ENCODE data around the gene SST.

Gene SST

GRCh38 chr3:187669675-187670504 is at the start of gene SST:
SST (minus strand) TSS chr3:187670394; CDS start chr3:187670291, 103 bp downstream.
- DNase-seq = peak in 1 of 14 donors; percentile 6

- DNase-seq = peak in 9 of 14 donors; percentile 30 to 78 (median 50)
Measured at GRCh38 chr3:187719628-187720336, 49.6 kb upstream of the SST start.

GRCh38 chr3:187718802-187719201 is 48.6 kb upstream of the SST start:
- DNase-seq = no peak

- no peak for DNase-seq
Measured at GRCh38 chr3:187717572-187717971, 47.4 kb upstream of the SST start.

- DNase-seq = peak in 10 of 14 donors; percentile 23 to 59 (median 40)
Measured at GRCh38 chr3:187714404-187714979, 44.3 kb upstream of the SST start.

- DNase-seq = no peak
Measured at GRCh38 chr3:187713504-187713903, 43.3 kb upstream of the SST start.

GRCh38 chr3:187709155-187709554 is 39.0 kb upstream of the SST start:
- DNase-seq = no peak

- no peak for DNase-seq
Measured at GRCh38 chr3:187708696-187709095, 38.5 kb upstream of the SST start.

- peak in 2 of 14 donors; percentile 8 to 14 for DNase-seq
Measured at GRCh38 chr3:187706971-187707370, 36.8 kb upstream of the SST start.

GRCh38 chr3:187705164-187705563 is 35.0 kb upstream of the SST start:
- DNase-seq = no peak

GRCh38 chr3:187702507-187703033 is 32.4 kb upstream of the SST start, which contains the start of gene RTP2:
RTP2 (minus strand) TSS chr3:187702557; CDS start chr3:187702128, 429 bp downstream.
- no peak for DNase-seq

- DNase-seq = no peak
Measured at GRCh38 chr3:187700249-187700648, 30.1 kb upstream of the SST start.

- DNase-seq = no peak
Measured at GRCh38 chr3:187698499-187699399, 28.6 kb upstream of the SST start.

- DNase-seq = no peak
Measured at GRCh38 chr3:187696021-187696420, 25.8 kb upstream of the SST start.

- DNase-seq = no peak
Measured at GRCh38 chr3:187695449-187695848, 25.3 kb upstream of the SST start.

- DNase-seq = no peak
Measured at GRCh38 chr3:187694801-187695200, 24.6 kb upstream of the SST start.

GRCh38 chr3:187693431-187693830 is 23.2 kb upstream of the SST start:
- DNase-seq = no peak

GRCh38 chr3:187689984-187690383 is 19.8 kb upstream of the SST start:
- DNase-seq = no peak

- no peak for DNase-seq
Measured at GRCh38 chr3:187686621-187687273, 16.6 kb upstream of the SST start.

GRCh38 chr3:187685948-187686347 is 15.8 kb upstream of the SST start:
- DNase-seq = no peak

- DNase-seq = no peak
Measured at GRCh38 chr3:187684880-187685279, 14.7 kb upstream of the SST start.

Data from C1 segment of cervical spinal cord (tissue), 14 donors.